ENCODE data around the gene POLR1D.

- no peak for TF ChIP-seq CTCF (IDR thresholded peaks at IDR 0.05)
- TF ChIP-seq EP300 (IDR thresholded peaks at IDR 0.05), result no peak
- no peak for TF ChIP-seq POLR2A (IDR thresholded peaks at IDR 0.05)
Observed at GRCh38 chr13:27592865-27593264, 28.8 kb upstream of the POLR1D start.
